Renal pelvis (tissue), 4 donors: Measurements from ENCODE around the gene CCDC194. TPM values are rescaled to one million over a fixed set of nuclear protein-coding genes. Genes with fewer than 3 reads are reported as not detected.

Experiments
- DNase-seq: peaks from one replicate; pipeline ENCODE4 v3.0.0-alpha.2; 2013
- polyA plus RNA-seq, 3 donors: library from polyadenylated mRNA; unstranded; fragments of 120-200 nt; gene quantifications; one replicate each; pipeline ENCODE4 v1.2.1, GENCODE V29; 2013; ENCODE audit not compliant: insufficient read length in 3 of 3

Gene CCDC194
- polyA plus RNA-seq, 3 donors, result 1.8 to 7.3 (median 6.7) TPM

DNA sequence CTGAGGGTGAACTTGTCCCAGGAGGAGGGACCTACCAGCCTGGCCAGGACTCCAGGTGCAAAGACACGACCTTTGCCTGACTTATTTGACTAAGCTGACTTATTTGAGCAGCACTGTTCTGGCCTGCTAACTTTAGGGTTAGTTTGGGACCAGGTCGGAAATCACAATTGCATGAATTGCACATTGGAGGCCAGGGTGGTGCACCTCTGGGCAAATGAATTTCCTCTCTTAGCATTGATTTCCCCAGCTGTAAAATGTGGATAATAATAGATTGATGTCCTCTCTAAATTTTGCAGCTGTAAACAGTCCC, 12.8 kb upstream of the CCDC194 start:
- no peak for DNase-seq

DNA sequence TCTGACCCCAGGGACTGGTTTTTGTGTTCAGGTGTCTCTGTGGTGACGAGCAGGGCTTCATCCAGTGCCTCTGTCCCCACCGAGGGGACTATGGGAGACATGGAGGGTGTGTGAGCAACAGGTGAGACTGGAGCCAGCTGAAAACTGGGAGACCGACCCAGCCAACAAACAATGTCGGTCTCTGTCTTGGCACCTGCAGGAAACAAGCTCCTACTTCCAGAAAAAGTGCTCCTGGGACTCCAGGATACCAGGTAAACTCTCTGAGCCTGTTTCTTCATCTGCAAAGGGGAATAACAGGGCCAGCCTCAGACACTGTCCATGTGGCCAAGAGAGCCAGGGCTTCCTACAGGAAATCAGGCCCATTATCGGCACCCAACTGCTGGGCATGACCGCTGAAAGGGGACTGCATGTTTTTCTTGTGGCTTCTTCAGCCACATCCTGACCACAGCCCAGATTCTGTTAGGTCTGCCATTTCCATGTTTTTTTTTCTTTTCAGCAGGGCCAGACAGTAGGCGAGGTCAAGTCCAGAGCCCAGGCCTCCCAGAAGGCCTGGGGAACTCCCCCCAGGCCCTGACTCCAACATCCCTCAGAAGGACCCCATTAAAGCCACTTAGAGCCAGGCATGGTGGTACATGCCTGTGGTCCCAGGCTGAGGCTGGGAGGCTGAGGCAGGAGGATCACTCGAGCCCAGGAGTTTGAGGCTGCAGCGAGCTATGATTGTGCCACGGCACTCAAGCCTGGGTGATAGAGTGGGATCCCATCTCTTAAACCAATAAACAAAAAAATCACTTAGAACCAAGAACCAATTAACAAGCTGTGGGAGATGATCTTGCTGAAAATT, 12.3 kb upstream of the CCDC194 start:
- no peak for DNase-seq

DNA sequence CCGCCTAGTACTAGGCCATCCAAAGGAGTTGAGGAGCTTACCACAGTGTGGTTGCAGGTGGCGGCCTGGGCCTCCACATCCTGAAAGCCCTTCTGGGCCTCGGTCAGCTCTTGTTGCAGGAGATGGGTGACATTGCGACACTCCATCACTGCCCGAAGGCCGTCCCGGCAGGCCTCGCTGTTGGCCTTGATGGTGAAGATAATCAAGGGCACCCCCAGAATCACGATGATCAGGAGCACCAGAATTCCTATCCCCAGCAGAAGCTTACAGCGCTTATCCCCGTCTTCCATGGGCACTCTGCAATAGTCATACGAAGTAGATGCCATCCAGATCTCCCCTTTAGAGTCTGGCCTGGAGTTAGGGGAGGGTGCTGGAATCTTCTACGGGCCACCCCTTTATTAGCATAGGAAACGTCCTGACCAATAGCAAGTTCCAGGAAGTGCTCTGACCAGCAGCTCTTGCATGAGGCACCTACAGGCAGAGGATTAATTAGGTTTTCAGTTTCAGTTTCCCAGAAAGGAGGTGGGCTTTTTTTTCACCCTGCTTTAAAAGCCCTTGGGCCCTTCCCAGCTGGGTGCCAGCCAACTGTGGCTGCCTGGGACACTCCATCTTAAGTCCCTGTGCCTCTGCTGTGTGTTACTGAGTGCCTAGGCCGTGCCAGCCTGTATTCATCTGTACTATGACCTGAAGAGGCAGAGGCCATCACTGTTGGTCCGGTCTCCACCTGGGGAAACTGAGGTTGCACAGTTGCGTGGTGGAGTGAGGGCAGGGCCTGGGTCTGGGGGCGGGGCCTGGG, 11.5 kb upstream of the CCDC194 start, which contains the start of gene BST2:
BST2 (minus strand) TSS at position 381 of the 796 bp plus-strand sequence; CDS start at position 326, 55 bp downstream.
- DNase-seq, result peak; percentile 73

DNA sequence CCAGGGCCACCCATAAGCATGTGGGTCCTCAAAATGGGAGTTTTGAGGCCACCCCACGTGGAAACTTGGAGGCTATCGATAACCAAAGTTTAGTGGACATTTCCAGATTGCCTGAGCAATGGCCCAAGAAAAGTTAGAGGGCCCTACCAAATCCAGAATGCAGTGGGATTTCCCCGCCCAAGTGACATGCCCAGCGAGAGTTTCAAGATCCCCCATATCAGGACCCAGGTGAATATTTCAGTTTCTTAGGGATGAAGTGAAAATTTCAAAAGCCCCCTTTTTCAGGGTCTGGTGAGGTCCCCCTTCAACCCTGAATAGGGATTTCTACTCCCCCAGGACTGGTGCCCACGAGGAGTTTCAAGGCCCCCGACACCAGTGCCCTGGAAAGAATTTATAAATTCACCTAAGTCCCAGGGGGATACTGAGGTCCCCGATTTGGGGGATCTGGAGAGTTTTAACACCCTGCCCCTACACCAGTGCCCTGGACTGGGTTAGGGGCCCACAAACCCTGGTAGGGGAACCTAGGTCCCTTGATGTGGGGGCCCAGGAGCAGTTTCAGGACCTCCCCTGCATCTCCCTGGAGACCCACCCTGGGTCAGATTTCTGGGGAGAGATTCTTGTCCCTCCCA, 10.7 kb upstream of the CCDC194 start:
- no peak for DNase-seq

DNA sequence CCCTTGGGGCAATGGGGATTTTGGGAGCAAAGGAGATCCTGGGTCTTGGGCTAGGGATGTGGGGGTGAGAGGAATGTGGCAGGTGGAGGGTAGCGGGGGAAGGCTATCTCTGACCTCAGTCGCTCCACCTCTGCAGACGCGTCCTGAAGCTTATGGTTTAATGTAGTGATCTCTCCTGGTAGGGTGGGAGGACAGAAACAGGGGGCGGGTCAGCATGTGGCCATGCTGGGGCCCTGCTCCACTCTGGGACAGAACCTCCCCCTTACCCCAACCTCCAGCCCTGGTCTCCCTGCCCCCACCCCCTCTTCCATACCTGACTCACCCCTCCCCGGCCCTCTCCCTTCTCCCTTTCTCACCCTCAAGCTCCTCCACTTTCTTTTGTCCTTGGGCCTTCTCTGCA, 10.0 kb upstream of the CCDC194 start:
- DNase-seq, result no peak

DNA sequence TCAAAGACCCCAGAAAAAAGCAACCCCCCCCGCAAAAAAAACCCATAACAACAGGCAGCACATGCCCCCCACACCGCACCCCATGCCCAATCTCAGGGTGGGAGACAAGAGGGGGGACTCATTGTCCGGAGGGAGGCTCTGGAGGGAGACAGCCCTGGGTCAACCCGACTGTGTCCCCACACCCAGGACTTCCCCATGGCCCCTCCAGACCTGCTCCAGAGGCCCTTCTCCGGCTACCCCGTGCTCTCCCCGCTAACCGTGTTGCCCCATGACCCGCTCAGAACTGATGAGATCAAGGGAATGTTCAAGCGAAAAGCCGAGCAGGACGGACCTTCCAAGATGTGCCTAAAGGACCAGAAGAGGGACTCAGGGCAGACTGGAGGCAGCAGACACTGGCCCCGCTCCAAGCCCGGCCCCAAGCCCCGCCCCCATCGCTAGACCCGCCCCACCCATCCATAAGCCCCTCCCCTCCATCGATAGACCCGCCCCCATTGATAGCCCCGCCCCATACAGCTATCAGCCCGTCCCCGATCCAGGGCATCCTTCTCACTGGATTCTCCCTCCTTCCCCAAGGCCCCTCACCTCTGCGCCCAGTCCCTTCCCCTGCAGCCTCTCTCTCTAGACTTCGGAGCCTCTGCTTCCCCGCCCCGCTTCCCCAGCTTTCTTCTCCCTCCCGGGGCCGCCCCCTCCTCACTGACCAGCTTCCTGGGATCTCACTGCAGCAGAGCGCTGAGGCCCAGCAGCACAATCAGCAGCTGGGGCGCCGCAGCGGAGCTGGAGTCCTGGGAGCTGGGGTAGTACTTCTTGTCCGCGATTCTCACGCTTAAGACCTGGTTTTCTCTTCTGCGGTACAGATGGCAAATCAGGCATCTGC, 9.2 kb upstream of the CCDC194 start:
- DNase-seq, result no peak

DNA sequence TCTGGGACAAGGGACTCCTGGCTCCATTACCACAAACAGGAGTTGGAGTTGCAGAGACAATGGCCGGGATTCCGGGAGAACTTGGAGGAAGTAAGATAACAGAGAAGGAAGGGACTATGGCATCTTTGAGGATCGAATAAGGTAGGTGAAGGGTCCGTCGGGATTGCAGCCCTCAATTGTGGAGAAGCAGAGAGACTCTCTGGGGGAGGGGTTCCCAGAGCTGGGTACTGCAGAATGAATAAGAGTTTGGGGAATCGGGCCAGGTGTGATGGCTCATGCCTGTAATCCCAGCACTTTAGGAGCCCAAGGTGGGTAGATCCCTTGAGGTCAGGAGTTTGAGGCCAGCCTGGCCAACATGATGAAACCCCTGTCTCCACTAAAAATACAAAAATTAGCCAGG, 7.6 kb upstream of the CCDC194 start:
- no peak for DNase-seq

DNA sequence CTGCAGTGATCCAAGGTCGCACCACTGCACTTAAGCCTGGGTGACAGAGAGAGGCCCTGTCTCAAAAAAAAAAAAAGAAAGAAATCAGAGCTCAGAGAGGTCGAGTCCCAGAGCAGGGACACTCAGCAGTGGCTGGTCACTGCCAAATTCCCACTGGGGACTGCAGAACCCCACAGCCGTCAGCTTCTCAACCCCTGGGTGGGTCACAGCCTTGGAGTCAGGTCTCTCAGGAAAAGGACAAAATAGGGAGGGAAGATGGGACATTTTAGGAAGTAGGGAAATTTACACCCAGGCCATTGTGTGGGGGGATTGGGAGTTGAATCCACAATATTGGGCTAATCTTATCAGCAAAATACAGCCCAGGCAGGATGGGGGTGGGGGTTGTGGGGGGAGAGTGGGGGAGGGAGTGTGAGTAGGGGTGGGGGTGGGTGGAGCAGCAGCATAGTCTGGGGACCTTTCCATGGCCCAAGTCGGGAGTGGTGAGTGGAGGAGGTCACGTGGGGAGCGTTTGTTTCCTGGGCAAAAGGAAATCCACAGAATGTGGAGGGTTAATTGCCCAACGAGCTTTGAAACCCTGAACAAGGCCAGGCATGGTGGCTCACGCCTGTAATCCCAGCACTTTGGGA, 5.0 kb upstream of the CCDC194 start:
- DNase-seq, result no peak

DNA sequence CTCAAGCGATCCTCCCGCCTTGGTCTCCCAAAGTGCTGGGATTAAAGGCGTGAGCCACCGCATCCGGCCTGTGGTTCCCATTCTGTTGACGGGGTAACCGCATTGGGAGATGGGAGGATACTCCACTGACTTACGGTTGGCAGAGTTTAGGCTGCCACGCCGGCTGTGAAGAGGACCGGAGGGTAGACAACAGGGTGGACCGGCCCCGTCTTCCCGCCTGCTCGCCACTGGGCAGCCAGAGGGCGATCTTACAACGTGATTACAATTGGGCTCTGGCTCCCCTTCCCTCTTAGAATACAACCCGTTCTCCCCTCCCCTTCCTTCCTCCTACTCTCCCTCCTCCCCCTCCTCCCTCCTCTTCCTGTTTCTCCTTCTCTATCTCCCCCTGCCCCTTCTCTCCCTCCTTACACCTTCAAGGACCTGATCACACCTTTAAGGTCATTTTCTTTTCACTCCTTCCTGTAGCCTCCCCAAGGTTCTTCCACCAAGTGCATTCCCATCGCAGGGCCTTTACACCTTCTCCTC, 957 bp upstream of the CCDC194 start:
- DNase-seq, result no peak

DNA sequence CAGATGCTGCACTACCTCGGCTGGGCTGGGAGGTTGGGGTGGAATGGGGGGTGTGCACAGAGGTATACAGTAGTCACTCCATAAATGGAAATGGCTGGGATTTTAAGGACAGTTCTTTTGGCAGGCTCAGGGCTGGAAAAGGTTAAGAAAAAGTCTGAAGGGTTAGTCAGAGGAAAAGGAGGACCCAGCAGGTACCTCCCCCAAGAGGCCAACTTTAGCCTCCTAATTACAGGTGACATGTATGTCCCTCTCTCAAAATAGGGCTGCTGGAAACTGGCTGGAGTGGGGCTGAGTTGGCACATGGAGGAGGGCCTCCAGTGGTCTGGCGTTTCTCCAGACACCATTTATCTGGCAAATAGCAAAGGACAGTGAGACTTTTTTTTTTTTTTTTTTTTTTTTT, 994 bp downstream of the CCDC194 start:
- DNase-seq, result no peak

DNA sequence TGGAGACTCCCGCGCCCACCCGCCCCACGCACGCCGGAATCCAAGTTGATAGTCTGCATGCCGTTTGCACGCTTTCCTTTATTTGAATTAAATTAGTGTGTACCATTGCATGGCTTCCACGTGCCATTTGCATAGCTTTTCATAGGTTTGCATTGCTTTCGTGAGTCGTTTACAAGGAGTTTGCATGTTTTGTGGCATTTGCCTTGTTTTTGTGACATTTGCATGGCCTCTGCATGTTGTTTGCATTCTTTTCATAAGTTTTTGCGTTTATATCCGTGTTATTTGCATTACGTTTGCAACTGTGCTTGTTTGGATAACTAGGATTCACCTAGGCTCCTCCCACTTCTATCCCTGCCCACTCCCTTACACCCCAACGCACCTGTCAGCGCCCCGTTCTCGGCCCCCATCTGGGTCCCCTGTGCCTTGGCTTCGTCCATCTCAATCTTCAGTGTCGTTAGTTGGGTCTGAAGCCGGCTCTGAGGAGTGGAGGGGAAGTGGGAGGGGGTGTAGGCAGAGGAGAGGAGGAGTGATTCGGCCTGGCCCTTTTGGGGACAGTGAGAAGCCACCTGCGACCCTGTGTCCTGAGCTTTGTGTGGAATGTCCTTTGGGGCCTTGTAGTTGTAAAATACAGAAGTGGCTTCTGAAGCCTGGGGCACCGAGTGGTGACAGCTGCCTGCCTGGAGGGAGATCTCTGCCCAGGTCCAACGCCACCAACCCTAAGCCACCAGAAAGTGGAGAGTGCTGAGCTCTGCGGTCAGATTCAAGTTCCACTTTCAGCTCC, 2.4 kb downstream of the CCDC194 start:
- DNase-seq, result no peak

DNA sequence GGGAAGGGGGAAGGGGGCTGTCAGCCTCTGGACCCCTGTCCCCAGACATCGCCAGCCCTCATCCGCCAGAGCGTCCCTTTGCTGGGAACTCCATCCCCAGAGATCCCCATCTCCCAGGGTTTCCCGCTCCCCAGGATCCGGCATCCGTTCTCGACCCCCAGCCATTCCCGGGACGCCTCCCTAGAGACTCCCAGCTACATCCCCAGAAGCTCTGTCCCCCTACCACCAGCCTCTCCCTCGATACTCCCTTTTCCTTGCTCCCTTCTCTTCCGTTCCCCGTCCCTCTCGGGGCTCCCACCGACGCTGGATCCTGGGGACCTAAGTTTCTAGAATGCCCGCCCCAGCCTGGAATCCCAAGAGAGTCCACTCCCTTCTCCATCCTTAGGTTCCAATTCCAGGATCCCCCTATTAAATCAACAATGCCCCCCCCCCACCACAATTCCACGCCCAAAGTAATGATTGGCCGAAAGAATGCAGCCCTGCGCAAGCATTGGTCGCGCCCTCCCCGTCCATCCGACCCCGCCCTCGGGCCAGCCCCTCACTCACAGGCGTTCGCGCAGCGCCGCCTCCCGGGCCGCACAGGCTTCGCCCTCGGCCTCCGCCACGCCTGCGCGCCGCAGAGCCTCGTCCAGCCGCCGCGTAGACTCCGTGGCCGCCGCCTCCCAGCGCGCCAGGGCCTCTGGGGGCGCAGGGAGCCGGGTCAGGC, 3.2 kb downstream of the CCDC194 start:
- DNase-seq, result peak; percentile 96

DNA sequence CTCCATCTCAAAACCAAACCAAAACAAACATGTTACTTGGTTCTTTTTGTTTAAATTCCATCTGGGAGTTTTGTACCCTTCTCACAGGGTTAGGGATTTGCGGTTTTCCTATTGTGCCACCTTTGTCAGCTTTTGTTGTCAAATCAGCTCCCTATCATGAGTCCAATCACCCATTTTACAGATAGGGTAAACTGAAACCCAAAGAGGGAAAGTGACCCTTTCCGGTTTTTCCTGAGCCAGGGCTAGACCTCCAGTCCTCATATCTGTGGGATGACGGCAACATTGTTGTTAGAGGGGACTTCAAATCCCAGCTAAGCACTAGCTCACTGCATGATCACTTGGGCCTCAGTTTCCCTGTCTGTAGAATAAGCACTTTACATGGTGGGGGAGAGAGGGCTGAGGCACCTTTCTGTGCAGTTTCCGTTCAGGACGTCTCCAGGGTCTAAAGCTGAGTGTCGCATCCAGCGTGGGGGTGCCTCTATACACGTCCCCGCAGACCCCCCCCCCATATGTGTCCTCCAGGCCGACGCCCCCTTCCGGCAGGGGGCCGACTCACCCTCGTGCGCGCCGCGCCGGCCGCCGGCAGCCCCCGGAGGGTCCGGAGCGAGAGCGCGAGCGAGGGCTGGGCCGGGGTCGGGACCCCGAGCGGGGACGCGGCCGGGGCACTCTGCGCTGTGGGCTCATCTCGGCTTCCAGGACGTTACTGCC, 3.9 kb downstream of the CCDC194 start:
- no peak for DNase-seq

DNA sequence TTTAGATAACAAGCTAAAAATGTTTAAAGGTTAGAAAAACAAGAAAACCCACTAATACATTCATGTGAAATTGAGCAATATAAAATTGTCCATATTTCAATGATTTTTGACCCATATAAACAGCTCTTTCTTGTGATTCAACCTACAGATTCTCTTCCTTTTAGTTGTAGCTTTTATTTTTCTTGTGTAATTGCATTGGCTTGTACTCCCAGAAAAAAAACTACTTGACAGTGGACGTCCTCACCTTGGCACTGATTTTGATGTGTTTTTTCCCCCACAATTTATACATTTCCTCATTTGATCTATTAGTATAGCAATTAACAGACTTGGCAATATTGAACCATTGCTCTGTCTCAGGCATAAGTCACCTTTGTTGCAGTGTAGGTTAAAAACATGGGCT, 4.7 kb downstream of the CCDC194 start:
- no peak for DNase-seq

DNA sequence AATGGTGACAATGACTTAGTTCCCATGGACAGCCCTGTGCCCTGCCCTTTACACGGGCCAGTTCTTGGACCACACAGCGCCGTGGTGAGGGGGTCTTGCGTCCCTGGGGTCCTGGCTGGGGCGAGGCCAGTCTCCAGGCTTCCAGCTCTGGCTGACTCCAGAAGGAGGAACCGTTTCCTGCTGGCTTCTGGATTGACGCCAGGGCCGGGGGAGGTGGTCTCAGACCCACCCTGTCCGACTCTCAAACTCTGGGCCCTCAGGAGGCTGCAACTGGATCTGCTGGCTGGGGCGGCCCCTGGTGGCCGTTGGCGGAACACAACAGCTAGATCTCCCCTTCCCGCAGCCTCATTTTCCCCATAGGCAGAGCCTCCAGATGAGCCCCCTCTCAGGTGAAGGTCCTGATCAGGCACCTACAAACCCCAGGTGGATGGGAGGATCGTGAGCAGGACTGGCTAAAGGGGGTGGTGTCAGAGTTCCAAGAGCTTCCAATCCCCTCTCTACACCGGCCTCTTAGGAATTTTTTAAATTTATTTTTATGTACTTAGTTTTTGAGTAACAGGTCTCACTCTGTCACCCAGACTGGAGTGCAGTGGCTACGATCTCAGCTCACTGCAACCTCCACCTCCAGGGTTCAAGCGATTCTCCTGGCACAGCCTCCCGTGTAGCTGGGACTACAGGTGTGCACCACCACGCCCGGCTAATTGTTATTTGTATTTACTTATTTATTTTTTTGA, 8.0 kb downstream of the CCDC194 start:
- peak; percentile 71 for DNase-seq

DNA sequence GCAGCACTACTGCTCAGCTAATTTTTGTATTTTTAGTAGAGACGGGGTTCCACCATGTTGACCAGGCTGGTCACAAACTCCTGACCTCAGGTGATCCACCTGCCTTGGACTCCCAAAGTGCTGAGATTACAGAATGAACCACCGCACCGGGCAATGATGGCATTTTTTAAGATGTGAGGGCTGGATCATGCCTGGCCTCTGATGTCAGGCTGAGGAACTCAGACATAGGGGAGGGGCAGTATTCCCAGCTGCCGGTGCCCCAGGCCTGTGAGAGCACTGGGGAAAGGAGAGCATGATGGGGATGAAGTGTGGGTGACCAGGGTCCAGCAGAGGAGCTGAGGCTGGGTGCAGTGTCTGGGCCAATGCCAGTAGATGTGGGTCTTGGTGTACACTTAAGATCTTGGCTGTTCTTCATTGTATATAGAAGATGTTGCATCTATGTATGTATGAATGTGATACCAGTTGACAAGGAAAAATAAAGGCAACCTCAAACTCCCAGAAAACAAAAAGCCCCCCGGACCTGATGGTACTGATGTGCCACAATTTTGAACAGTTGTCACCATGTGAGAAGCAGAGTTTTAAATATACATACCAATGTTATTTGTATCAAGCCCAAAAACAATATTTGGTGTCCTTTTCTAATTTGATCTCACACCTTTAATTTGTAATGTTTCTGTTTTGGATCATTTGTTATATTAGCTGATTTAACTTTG, 13.4 kb downstream of the CCDC194 start:
- no peak for DNase-seq

DNA sequence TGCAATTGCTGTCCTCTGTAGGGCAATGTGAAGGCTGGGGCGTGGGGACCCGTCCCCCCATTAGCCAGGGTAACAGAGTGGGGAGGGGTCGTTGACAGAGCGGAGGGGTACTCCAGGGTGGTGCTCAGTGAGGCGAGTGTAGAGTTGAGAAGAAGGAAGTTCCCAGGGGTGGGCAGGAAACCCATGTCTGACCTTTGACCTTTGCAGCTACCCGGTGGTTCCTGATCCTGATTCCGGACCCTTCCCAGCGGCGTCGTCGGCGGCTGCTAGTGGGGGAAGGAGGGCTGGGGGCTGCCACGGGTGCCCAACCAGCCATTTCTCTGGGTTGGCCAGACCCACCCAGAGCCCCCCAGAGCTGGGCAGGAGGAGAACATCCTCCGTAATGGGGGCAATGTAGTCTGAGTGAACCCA, 14.8 kb downstream of the CCDC194 start:
- peak; percentile 79 for DNase-seq
